CD4-positive, alpha-beta T cell treated with Interleukin-6 at 100 ng/mL for 8 hours (primary cell): ENCODE results near the gene RAP1A.
"Not testable (repeated sequence)": the region's sequence is repeated elsewhere in the genome, so short reads cannot be mapped to it uniquely, and the experiment has no call there.

Experiments used
- DNase-seq: peaks from one replicate; pipeline ENCODE4 v3.0.0-alpha.2; 2020; ENCODE audit warnings: mixed read lengths, low spot score

The RAP1A gene

GRCh38 chr1:111665497-111665896 is 45.9 kb downstream of the RAP1A start:
- no peak for DNase-seq

GRCh38 chr1:111666828-111667227 is 47.2 kb downstream of the RAP1A start:
- DNase-seq = no peak

GRCh38 chr1:111669268-111669667 is 49.7 kb downstream of the RAP1A start:
- no peak for DNase-seq

DNA sequence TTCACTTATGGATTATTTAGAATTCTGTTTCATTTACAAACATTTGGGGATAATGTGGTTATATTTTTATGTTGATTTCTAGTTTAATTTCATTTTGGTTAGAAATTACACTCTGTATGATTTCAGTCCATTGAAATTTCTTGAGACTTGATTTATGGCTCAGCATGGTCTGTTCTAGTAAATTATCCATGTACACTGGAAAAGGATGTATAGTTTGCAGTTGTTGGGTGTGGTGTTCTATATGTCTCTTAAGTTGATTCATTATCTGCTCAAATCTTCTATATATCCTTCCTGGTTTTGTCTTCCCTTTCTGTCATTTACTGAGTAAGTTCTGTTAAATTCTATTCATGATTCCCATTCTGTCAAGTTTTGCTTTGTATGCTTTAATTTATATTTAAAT is 52.3 kb downstream of the RAP1A start:
- DNase-seq = no peak

DNA sequence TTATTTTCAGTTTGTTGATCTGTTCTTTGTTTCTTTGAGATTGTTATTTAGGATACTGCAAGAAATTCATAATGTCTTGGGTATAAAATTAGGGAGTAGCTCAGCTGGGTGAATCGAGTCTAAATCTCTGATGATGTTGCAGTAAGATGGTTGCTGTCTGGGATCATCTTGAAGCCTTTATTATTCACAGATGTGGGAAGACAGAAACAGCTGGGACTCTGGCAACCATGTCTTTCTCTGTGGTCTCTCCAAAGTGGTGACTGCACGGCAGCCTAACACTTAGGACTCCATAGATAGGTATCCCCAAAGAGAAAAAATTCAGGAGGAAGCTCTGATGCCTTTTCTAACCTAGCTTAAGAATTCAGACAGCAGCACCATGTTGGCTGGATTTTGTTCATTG is 52.7 kb downstream of the RAP1A start:
- DNase-seq = no peak

DNA sequence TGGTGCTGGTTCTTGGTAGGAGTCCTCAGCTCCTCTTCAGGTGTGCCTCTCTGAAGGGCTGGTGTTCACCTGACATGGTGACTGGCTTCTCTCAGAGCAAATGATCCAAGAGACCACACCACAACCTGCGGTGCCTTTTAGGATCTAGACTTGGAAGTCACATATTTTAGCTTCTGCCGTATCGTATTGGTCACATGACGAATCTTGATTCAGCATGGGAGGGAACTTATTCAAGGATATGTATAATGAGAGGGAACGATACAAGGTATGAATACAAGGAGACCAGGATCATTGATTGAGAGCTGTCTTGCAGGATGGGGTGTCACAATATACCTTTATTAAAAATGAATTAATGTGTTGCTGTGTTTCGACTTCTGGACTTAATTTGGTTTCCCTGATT is 58.0 kb downstream of the RAP1A start:
- DNase-seq = no peak

DNA sequence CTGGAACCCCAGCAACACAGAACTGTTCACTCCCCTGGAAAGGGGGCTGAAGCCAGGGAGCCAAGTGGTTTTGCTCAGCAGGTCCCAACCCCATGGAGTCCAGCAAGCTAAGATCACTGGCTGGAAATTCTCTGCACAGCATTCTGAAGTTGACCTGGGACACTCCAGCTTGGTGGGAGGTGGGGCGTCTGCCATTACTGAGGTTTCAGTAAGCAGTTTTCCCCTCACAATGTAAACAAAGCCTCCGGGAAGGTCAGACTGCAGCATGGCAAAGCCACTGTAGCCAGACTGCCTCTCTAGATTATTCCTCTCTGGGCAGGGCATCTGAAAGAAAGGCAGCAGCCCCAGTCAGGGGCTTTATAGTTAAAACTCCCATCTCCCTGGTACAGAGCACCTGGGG is 60.0 kb downstream of the RAP1A start:
- no peak for DNase-seq

GRCh38 chr1:111680212-111680800 is 60.7 kb downstream of the RAP1A start:
- not testable (repeated sequence) for DNase-seq

- not testable (repeated sequence) for DNase-seq
Measured at GRCh38 chr1:111685293-111686153, 65.9 kb downstream of the RAP1A start.

DNA sequence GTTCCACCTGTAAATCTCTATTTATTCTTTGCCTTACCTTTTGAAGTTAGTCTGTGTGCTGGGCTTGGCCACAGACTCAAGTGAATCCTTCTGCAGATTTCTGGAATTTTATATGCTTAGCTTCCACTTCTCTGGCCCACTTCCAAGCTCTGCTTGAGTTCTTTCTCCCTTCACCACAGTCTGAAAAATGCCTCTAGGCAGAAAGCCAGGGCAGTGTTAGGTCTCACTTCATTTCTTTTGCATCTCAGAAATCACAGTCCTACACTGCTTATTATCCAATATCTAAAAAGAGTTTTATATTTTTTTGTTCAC is 70.7 kb downstream of the RAP1A start:
- DNase-seq = no peak

DNA sequence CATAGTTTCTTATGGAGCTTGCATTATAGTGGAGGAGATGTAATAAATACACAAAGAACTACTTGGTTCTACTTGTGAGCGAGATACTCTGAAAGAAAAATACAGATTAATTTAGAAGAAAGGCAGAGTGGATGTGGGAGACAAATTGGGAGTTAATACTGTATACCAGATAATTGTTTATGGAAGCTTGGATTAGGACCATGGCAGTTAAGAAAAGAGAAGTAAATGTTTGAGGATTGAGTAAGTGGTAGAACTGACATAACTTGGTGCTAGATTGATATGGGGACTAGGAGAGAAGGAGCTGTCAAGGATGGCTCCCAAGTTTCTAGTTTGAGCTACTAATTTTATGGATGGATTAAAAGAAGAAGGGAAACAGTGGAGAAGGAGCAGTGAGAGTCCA is 72.3 kb downstream of the RAP1A start:
- no peak for DNase-seq

DNA sequence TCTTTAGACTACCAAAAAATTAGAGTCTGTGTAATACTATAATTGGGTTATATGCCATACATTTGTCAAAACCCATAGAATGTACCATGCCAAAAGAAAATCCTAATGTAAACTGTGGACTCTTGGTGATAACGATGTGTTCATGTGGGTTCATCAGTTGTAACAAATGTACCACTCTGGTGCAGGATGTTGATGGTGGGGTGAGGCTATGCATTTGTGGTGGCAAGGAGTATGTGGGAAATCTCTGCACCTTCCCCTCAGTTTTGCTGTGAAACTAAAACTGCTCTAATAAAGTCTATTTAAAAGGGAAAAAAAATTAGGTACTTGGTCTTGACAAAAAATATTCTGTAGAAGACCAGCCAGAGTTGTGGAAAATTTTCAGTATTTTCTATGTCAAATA is 76.2 kb downstream of the RAP1A start:
- no peak for DNase-seq

GRCh38 chr1:111696330-111696729 is 76.7 kb downstream of the RAP1A start:
- DNase-seq = no peak

DNA sequence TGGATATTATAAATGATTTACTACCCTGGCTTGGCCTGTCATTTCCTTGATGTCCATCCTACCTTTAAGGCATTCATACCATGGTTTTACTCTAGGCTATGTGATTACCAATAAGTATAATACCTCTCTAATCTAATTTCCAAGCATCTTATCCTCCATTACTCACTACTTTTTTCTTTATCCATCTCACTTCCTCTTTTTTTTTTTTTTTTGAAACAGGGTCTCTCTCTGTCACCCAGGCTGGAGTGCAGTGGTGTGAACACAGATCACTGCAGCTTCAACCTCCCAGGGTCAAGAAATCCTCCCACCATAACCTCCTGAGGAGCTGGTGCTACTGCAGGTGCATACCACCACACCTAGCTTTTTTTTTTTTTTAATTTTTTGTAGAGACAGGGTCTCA is 79.7 kb downstream of the RAP1A start:
- DNase-seq = no peak

DNA sequence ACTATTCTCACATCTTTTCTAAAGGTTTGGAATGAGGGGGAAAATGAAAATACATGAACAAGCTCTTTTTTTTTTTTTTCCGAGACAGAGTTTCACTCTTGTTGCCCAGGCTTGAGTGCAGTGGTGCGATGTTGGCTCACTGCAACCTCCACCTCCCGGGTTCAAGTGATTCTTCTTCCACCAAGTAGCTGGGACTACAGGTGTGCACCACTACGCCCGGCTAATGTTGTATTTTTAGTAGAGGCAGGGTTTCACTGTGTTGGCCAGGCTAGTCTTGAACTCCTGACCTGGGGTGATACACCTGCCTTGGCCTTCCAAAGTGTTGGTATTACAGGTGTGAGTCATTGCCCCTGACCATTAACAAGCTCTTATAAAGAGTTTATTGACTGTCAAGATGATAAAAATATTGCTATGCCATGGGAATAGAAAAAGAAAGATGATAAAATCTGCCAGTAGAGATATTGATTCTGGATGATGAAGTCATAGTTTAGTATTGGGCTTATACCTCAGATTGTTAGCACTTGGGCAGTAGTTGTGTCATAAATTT is 83.0 kb downstream of the RAP1A start:
- DNase-seq = no peak

DNA sequence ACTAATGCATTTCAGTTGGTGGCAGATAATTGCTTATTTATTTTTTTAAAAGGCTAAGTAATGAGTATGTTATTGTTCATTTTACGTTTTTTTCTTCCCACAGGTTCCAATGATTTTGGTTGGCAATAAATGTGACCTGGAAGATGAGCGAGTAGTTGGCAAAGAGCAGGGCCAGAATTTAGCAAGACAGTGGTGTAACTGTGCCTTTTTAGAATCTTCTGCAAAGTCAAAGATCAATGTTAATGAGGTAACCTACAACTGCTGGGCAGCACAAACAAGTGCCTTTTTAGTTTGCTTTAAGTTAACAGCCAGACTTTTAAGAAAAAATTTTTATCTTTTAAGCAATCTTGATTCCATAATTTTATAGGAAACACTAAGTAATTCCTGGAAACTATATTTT is 84.7 kb downstream of the RAP1A start:
- no peak for DNase-seq

GRCh38 chr1:111704776-111705175 is 85.2 kb downstream of the RAP1A start:
- DNase-seq = no peak

DNA sequence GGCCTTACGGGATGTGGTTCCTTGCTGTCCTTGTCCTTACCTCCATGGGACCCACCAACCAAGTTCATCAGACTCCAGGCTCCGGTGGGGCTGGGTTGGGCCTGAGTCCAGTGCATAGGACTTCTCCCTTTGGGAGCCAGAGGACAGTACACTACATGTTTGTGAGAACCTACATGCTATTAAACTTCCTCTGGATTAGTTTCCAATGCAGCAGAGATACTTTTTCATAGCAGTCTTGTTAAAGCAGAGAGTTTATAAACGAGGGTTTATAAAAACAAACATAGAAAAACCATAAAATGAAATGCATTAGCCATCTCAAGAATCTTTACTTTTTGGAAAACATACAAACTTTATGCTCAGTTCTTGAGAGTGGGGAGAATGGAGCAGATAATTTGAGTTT is 86.3 kb downstream of the RAP1A start:
- DNase-seq = no peak

- DNase-seq = no peak
Measured at GRCh38 chr1:111706921-111707320, 87.3 kb downstream of the RAP1A start.

DNA sequence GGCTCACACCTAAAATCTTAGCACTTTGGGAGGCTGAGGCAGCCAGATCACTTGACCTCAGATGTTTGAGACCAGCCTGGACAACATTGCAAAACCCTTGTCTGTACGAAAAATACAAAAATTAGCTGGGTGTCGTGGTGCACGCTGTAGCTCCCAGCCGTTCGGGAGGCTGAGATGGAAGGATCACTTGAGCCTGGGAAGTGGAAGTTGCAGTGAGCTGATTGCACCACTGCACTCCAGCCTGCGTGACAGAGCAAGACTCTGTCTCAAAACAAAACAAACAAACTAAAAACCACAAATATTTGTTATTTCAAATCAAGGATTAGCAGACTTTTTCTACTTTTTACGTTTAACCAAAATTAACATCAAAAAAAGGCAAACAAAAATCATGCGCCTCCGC is 88.3 kb downstream of the RAP1A start:
- DNase-seq = no peak

DNA sequence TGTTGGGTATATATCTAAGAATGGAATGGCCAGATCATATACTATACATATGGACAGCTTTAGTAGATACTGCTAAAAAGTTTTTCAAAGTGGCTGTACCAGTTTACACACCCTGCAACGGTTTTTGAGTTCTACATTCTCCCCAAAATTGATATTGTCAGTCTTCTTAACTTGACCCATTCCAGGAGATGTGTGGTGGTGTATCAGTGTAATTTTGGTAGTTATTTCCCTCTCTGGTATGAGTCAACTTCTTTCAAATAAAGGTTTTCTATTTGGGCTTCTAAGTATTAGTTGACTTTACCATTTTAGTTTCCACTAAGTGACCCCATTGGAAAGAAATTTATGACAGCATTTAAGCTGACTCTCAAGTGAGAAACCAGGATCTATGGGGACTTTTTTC is 90.4 kb downstream of the RAP1A start:
- DNase-seq = no peak

GRCh38 chr1:111716333-111716732 is 96.7 kb downstream of the RAP1A start:
- DNase-seq = no peak

DNA sequence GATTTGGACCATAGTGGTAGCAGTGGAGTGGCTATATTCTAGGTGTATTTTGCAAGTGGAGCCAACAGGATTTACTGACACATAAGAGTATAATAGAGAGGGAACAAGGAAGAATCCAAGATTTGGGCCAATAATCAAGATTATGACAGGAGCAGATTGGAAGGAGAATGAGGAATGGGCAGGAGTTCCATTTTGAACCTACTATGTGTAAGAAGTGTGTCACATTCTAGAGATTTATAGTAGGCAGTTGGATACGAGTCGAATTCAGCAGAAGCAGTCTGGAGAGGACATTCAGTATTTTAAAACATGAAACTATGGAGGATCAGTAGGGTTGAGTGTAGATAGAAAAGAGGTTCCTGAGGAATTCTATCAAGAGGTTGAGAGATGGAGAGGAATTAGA is 97.9 kb downstream of the RAP1A start:
- DNase-seq = no peak

DNA sequence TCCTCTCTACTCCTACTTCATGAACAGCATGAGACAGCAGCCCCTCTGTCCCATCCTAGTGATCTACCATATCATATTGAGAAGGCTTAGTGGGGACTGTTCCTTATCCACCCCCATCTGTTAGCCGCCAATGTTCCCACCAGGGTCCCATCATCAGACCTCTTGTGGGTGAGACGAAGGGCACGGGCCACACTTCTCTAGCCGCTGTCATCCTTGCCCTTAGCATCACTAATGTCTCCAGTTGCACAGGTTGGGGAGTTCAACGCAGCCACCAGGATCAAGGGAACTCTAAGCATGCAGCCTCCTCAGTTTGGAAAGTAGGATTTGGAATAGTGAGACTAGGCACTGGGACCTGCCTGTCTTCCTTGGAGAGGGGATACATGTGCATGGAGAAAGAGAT is 99.5 kb downstream of the RAP1A start:
- DNase-seq = no peak
